GM21423 (cell line): Measurements from ENCODE around the gene BIRC6.

Experiments
- ATAC-seq: cut with Tn5 transposase; IDR thresholded peaks from one replicate; pipeline ENCODE4 v1.9.1; 2021; ENCODE audit warnings: mild to moderate bottlenecking, moderate library complexity; ENCODE audit not compliant: unreplicated experiment

The BIRC6 gene

DNA sequence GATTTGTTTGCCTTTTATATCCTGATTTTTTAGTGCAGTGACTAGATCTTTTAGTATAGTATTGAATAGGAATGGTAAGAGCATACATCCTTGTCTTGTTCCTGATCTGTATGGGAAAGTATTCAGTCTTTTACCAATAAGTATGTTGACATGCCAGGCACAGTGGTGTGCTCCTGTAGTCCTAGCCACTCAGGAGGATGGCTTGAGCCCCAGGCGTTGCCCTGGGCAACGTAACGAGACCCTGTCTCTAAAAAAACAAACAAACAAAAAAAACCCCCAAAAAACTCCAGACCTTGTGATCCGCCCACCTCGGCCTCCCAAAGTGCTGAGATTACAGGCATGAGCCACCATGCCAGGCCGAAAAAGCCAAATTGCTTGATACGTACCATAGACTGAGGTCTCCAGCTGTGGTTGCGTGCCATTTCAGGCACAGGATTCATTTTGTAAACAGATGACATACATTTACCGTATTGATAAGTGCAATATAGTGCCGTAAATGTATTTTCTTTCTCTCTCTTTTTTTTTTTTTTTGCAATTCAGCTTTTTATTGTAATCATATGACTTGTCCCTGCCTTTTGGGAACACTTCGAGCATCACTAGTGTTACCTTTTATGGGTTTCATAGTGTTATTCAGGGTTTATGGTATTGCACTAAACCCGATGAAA lies 18.5 kb downstream of the BIRC6 start:
- no peak for ATAC-seq

GRCh38 chr2:32376756-32377155 lies 19.9 kb downstream of the BIRC6 start:
- no peak for ATAC-seq

- no peak for ATAC-seq
Measured at GRCh38 chr2:32377928-32378327, 21.1 kb downstream of the BIRC6 start.

GRCh38 chr2:32379352-32379751 lies 22.5 kb downstream of the BIRC6 start:
- ATAC-seq = no peak

GRCh38 chr2:32383858-32384257 lies 27.0 kb downstream of the BIRC6 start:
- ATAC-seq = no peak

DNA sequence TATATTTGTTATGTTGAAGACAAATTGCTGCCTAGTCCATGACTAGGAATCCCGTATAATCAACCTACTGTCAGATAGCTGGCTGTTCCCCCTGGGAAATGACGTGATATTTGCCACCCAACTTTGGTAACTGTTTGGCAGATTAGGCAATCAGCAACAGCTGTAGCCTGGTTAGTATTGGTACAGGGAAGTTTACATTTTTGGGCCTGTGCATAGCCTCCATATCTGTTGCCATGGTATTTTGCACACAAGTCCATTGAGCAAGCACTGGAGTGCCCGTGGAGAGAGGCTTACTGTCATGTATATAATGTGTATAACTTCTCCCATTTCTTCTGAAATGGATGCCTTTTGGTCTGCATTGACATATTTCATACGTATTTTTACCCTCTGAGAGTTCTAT lies 27.7 kb downstream of the BIRC6 start:
- no peak for ATAC-seq

GRCh38 chr2:32386739-32387138 lies 29.9 kb downstream of the BIRC6 start:
- ATAC-seq = no peak

DNA sequence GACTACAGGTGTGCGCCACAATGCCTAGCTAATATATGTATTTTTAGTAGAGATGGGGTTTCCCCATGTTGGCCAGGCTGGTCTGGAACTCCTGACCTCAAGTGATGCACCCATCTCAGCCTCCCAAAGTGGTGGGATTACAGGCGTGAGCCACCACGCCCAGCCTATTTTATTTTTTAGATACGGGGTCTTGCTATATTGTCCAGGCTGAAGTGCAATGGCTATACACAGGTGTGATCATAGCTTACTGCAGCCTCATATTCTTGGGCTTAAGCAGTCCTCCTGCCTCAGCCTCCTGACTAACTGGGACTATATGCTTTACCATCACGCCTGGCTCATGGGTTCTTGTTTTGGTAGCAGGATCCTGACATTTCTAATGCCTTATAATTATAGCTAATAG lies 42.4 kb downstream of the BIRC6 start:
- ATAC-seq = no peak

DNA sequence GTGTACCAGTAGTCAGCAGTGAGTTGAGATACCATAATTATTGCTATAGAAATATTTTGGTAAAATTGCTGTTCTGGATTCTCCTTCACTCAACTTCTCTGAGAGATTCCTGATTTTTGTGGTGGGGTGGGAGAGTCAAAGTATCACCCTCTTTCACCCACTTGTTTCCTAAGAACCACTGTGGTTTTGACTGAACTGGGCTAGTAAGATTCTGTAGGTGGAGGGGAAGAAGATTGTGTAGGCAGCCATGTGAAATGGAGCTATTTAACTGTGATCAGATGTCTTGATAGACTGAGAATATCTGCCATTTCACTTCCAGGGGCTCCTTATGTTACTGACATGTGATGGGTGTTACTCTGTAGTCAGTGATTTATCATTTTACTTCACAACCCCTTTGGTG lies 45.3 kb downstream of the BIRC6 start:
- ATAC-seq = no peak

DNA sequence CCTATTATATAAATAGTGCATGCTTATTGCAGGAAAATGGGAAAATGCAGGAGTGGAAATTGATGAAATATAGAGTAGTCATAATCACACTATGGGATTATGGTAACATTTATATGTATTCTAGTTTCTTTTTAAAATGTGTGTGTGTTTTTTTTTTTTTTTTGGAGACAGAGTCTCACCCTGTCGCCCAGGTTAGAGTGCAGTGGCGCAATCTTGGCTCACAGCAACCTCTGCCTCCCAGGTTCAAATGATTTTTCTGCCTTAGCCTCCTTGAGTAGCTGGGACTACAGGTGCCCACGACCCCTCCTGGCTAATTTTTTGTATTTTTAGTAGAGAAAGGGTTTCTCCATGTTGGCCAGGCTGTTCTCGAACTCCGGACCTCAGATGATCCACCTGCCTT lies 47.0 kb downstream of the BIRC6 start:
- no peak for ATAC-seq

DNA sequence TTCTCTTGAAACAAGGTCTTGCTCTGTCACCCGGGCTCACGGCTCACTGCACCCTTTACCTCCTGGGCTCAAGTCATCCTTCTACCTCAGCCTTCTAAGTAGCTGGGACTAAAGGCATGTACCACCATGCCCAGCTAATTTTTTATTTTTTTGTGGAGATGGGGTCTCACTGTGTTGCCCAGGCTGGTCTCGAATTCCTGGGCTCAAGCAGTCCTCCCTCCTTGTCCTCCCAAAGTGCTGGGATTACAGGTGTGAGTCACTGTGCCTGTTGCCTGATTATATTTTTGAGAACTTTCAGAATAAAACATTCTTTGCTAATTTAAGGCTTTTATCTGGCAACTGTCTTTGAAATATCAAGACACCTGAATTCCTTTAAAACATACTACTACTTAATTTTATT lies 47.9 kb downstream of the BIRC6 start:
- ATAC-seq = no peak

DNA sequence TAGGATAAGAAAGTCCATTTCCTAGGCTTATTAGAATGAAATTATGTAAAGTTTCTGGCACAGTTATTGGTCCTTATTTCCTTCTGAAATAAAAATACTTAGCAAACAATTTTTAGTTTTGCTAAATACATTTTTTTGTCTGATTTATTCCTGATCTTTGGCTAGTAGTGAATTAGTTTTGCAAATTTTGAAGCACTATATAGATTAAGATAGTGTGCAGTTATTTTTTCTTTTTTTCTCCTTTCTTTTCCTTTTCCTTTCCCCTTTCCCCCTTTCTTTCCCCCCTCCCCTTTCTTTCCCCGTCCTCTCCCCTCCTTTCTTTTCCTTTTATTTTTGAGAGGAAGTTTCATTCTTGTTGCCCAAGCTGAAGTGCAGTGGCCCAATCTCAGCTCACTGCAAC lies 59.7 kb downstream of the BIRC6 start:
- ATAC-seq = no peak

DNA sequence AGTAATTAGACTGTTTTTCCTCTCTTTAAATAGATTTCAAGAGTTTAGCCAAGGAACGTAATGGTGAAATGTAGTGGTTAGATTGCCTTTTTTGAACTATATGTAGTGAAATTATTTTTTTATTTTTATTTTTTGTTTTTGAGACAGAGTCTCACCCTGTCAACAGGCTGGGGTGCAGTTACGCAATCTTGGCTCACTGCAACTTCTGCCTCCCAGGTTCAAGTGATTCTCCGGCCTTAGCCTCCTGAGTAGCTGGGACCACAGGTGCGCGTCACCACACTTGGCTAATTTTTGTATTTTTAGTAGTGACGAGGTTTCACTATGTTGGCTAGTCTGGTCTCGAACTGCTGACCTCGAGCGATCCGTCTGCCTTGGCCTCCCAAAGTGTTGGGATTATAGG lies 60.8 kb downstream of the BIRC6 start:
- no peak for ATAC-seq

DNA sequence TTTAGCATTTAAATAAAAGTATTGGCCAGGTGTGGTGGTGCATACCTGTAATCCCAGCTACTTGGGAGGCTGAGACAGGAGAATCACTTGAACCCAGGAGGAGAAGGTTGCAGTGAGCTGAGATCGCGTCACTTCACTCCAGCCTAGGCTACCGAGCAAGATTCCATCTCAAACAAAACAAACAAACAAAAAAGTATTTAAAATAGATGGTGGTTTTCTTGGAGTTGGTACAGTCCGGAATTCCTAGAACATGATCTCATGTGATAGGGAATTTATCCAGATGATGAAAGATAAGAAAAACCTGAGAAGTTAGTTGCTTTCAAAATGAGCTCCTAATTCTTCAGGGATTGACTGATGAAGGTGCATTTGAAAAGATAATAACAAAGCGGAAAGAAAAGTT lies 62.0 kb downstream of the BIRC6 start:
- no peak for ATAC-seq

GRCh38 chr2:32422133-32422532 lies 65.3 kb downstream of the BIRC6 start:
- no peak for ATAC-seq

DNA sequence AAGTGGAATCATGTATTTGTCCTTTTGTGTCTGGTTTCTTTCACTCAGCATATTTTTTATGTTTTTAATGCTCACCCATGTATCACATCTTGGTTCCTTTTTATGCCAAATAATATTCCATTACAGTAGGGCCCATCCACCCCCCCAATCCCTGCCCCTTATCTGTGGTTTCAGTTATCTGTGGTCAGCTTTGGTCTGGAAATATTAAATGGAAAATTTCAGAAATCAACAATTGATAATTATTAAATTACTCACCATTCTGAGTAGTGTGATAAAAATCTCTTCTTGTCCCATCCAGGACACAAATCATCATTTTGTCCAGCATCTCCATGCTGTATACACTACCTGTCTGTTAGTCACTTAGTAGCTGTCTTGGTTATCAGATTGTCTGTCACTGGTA lies 66.7 kb downstream of the BIRC6 start:
- no peak for ATAC-seq

DNA sequence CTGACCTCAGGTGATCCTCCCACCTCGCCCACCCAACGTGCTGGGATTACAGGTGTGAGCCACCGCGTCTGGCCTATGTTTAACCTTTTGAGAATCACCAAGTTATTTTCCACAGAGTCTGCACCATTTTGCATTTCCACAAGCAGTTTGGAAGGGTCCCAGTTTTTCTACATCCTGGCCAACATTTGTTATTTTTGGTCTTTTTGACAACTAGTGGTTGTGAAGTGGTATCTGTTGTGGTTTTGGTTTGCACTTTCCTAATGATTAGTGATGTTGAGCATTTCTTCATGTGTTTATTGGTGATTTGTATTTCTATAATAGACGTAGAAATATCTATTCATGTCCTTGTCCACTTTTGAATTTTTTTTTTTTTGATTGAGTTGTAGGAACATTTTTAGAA lies 67.9 kb downstream of the BIRC6 start:
- ATAC-seq = no peak

- no peak for ATAC-seq
Measured at GRCh38 chr2:32425719-32426141, 68.9 kb downstream of the BIRC6 start.

- no peak for ATAC-seq
Measured at GRCh38 chr2:32427672-32428610, 71.1 kb downstream of the BIRC6 start.

DNA sequence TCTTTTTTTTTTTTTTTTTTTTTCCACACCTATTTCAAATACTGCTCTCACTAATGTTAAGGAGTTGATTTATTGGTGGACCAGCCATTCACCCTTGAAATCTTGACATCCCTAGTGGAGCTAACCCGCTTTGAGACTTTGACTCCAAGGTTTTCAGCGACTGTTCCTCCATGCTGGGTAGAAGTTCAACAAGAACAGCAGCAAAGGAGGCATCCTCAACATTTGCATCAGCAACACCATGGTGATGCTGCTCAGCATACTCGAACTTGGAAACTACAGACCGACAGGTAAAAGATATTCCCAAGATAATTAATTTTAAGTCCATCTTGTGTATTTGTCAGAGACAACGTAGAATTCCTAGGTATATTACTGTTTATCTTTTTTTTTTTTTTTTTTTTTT lies 74.0 kb downstream of the BIRC6 start:
- no peak for ATAC-seq

- no peak for ATAC-seq
Measured at GRCh38 chr2:32436150-32436549, 79.3 kb downstream of the BIRC6 start.

GRCh38 chr2:32442020-32442467 lies 85.2 kb downstream of the BIRC6 start:
- ATAC-seq = no peak
